ENCODE results near the gene LRRC8C.

Gene LRRC8C

GRCh38 chr1:89672489-89673183, 39.7 kb downstream of the LRRC8C start:
- peak; percentile 16 for DNase-seq (ENCODE audit: low read depth)
- no peak overlapping the region for H3K4me3 ChIP-seq (ENCODE audit: low read length)
- no peak for TF ChIP-seq CTCF (conservative IDR thresholded peaks at IDR 0.05; ENCODE audit: low read length)

GRCh38 chr1:89673251-89673650, 40.3 kb downstream of the LRRC8C start:
- no peak for TF ChIP-seq CTCF (conservative IDR thresholded peaks at IDR 0.05; ENCODE audit: low read length)
- no peak overlapping the region for H3K4me3 ChIP-seq (ENCODE audit: low read length)
- DNase-seq (ENCODE audit: low read depth), result no peak

GRCh38 chr1:89675677-89676076, 42.8 kb downstream of the LRRC8C start:
- no peak for DNase-seq (ENCODE audit: low read depth)
- no peak overlapping the region for H3K4me3 ChIP-seq (ENCODE audit: low read length)
- no peak for TF ChIP-seq CTCF (conservative IDR thresholded peaks at IDR 0.05; ENCODE audit: low read length)

GRCh38 chr1:89681045-89681729, 48.3 kb downstream of the LRRC8C start:
- DNase-seq (ENCODE audit: low read depth), result no peak
- H3K4me3 ChIP-seq (ENCODE audit: low read length), result no peak overlapping the region
- no peak for TF ChIP-seq CTCF (conservative IDR thresholded peaks at IDR 0.05; ENCODE audit: low read length)

- DNase-seq (ENCODE audit: low read depth), result no peak
- H3K4me3 ChIP-seq (ENCODE audit: low read length), result no peak overlapping the region
- no peak for TF ChIP-seq CTCF (conservative IDR thresholded peaks at IDR 0.05; ENCODE audit: low read length)
Observed at GRCh38 chr1:89682611-89683010, 49.7 kb downstream of the LRRC8C start.

- no peak overlapping the region for H3K4me3 ChIP-seq (ENCODE audit: low read length)
- no peak for DNase-seq (ENCODE audit: low read depth)
- TF ChIP-seq CTCF (conservative IDR thresholded peaks at IDR 0.05; ENCODE audit: low read length), result no peak
Observed at GRCh38 chr1:89685461-89685860, 52.5 kb downstream of the LRRC8C start.

- no peak for TF ChIP-seq CTCF (conservative IDR thresholded peaks at IDR 0.05; ENCODE audit: low read length)
- no peak overlapping the region for H3K4me3 ChIP-seq (ENCODE audit: low read length)
- DNase-seq (ENCODE audit: low read depth), result no peak
Observed at GRCh38 chr1:89686520-89686919, 53.6 kb downstream of the LRRC8C start.
